COLO668 (cell line): Measurements from ENCODE around the gene RACK1.

ENCODE experiments used
- DNase-seq: peaks from one replicate; lab custom pipeline; 2025; ENCODE audit not compliant: unreplicated experiment; lab: John Stamatoyannopoulos, UW

RACK1 gene

GRCh38 chr5:181259974-181260719 lies 16.4 kb upstream of the RACK1 start:
- DNase-seq, result no peak

GRCh38 chr5:181259283-181259682 lies 15.6 kb upstream of the RACK1 start:
- DNase-seq, result no peak

- DNase-seq, result no peak
These were observed 14.9 kb upstream of the RACK1 start for GRCh38 chr5:181258576-181258975.

GRCh38 chr5:181255836-181256578 lies 12.3 kb upstream of the RACK1 start:
- no peak for DNase-seq

- DNase-seq, result no peak
These were observed 11.6 kb upstream of the RACK1 start for GRCh38 chr5:181255276-181255675.

- no peak for DNase-seq
These were observed 4.6 kb upstream of the RACK1 start for GRCh38 chr5:181248277-181248676.

- DNase-seq, result no peak
These were observed 2.8 kb upstream of the RACK1 start for GRCh38 chr5:181246276-181247049.

GRCh38 chr5:181245427-181246275 lies 1.9 kb upstream of the RACK1 start:
- no peak for DNase-seq

- no peak for DNase-seq
These were observed 615 bp downstream of the RACK1 start for GRCh38 chr5:181243018-181243563.

GRCh38 chr5:181242031-181242451 lies 1.7 kb downstream of the RACK1 start:
- DNase-seq, result no peak

- DNase-seq, result no peak
These were observed 2.2 kb downstream of the RACK1 start for GRCh38 chr5:181241393-181241975.

- DNase-seq, result no peak
These were observed 4.5 kb downstream of the RACK1 start for GRCh38 chr5:181239062-181239663.

GRCh38 chr5:181237729-181238385 lies 5.8 kb downstream of the RACK1 start:
- DNase-seq, result no peak

- DNase-seq, result no peak
These were observed 6.6 kb downstream of the RACK1 start for GRCh38 chr5:181236954-181237641.

GRCh38 chr5:181236471-181236870 lies 7.2 kb downstream of the RACK1 start:
- DNase-seq, result no peak

- no peak for DNase-seq
These were observed 7.9 kb downstream of the RACK1 start for GRCh38 chr5:181235689-181236366.

GRCh38 chr5:181235323-181235688 lies 8.4 kb downstream of the RACK1 start:
- DNase-seq, result no peak
